Dedifferentiated amniotic fluid mesenchymal stem cell (primary cell): ENCODE data around the gene BEGAIN.

Experiments used
- DNase-seq: peaks from one replicate; pipeline ENCODE4 v3.0.0-alpha.2; 2016; ENCODE audit errors: extremely low spot score

The BEGAIN gene

GRCh38 chr14:100567877-100568163, 19.4 kb downstream of the BEGAIN start:
- no peak for DNase-seq

DNA sequence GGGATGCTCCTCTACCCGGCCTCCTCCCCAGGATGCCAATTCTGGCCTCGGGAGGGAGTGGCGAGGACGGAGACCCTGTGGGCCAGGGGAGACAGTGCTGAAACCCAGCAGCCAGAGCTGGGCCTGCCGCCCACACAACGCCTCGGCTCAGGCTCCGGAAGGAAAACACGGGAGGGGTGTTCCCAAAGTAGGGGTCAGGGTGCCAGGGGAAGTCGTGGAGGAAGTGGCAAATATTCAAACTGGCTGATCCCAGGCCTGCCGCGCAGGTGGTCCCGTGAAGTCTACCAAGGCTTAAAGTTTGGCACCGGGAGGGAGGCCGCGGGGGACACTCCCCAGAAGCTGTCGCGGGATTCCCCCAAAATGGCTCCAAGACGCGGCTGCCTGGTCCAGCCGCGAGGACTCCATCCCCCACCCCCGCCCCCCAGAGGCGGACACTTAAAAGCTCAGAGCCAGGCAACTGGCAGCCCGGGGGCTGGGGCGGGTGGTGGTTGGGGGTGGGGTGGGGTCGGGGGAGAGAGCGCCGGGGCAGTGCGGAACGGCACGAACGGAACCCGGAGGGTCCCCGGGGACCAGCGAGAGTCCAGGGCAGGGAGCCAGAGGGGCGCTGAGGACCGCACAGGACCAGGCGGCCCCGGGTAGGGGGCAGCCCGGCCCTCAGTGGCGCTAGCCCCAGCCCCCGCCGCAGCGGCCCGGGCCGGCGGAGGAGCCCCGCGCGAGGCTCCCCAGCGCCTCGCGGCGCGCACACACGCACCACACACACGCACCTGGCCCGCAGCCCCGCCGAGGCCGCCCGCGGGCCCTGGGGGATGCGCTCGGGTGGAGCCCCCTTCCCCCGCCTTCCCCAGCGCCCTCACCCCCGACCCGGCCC, 20.0 kb downstream of the BEGAIN start:
- DNase-seq, result no peak

- DNase-seq, result no peak
Observed at GRCh38 chr14:100566586-100566985, 20.6 kb downstream of the BEGAIN start.

DNA sequence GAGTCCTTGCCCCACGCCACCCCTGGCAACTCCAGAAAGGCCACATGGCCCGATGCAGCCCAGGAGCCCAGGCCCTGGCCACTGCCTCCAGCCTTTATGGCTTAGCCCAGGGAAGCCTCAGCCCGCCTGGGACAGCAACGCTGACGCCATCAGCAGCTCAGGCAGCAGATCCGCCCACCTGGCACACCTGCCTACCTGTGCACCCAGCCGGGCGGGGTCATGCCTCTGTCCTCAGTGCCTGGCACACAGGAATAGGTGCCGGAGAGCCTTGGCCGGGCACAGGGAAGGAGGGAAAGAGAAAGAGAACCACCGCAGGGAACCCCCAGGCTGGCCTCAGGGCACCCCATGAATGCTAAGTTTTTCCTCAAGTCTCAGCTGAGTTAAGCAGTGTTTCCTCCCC, 21.1 kb downstream of the BEGAIN start:
- no peak for DNase-seq

GRCh38 chr14:100565650-100566049, 21.6 kb downstream of the BEGAIN start:
- DNase-seq, result no peak

DNA sequence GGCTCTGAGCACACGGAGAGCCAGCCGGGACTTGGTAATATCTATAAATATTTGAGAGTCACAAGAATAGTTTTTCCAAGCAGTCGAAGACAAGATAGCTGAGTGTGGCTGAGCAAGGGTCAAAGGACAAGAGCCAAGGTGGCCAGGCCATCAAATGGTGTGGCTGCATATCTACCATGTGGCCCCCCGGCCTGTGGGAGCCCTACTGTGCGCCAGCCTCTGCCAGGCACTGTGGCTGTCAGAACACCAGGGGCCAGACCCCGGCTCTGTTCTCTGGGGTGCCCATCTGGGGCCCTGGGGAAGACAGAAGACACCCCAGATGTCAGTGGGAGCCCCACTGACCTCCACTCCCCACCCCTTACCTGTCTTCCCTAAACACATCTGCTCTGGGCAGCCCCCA, 22.7 kb downstream of the BEGAIN start:
- no peak for DNase-seq

DNA sequence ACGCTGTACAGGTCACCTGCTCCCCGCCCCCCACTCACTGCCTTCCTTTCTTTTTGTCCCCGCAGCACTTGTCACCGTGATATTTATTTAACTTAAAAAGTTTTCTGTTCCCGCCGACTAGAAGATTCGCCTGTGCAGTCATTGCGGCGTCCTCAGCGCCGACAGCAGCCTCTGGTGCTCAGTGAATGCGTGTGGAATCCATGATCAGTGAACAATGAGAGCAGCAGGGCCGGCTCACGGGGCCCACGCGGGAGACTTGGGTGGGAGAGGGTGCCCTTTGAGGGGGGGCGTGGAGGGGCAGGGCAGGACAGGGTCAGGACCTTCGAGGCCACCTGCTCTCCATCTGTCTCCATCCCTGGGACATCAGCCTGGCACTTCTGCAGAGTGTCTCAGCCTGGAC, 24.5 kb downstream of the BEGAIN start:
- DNase-seq, result no peak

DNA sequence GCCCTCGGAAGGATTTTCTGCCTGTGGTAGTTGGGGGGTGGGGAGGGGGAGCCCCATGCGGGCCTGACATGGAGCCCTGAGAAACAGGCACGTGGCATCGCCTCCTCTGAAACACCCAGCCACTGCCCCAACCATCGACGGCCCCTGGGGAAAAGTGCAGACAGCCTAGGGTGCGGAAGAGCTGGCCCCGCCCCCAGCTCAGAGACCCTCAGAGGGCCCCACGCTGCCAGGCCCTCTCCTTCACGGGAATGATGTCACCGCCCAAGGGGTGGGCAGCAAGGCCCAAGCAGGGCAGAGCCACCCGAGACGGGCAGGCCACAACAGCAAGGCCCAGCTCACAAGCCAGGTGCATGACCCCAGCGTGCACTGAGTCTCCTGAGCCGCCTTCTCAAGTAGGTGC, 26.2 kb downstream of the BEGAIN start:
- no peak for DNase-seq

- DNase-seq, result no peak
Observed at GRCh38 chr14:100560471-100560870, 26.7 kb downstream of the BEGAIN start.

DNA sequence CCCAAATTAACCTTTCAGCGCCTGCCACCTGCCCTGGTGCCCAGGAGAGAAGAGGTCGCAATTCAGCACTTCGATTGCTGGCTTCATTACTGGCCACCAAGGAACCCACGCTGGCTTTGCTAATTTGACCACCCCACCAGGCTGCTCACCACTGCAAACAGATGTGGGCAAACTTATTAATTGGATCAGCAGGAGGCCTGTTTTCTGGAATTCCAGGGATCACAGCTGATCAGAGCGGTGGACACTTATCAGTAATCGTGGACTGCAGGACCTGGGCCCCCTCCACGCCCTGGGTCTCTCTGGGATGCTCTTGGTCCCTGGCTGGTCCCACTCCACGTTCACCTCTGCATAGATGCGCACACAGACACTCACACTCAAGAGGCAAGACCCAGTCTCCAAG, 27.8 kb downstream of the BEGAIN start:
- no peak for DNase-seq

- no peak for DNase-seq
Observed at GRCh38 chr14:100558966-100559365, 28.3 kb downstream of the BEGAIN start.

DNA sequence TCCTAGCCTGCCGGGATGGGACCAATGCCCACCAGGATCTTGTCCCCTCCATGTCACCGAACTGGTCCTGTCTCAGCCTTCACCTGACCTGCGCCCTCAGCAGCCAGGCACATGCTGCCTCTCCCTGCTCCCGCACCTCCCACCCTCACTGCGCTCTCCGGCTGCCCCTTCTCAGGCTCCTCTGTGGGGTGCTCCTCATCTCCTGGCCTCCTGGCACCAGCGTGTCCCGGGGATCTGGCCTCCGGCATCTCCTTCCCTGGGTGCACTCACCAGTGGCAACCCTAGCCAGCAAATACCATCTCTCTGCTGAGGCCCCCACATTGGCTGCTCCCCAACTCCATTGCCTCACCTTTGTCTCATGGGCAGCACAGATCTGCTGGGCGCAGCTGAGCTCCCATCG, 29.0 kb downstream of the BEGAIN start:
- no peak for DNase-seq

DNA sequence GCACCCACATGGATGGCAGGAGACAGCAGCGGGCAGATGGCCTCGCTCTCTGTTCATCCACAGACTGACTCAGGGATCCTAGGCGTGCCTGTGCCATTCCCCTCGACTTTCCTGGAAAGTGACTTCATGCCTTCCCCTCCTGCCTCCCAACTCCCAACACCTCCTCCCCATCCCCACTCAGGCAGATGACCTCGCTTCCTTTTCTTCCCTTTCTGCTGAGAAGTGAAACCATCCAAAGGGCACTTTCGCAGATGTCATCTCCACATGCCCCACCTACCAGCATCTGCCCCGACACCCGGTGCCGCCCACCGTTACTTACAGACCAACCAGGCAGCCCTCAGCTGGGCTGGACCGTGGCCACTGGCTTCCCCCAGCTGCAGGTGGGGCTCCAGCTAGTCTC, 29.6 kb downstream of the BEGAIN start:
- DNase-seq, result no peak

- no peak for DNase-seq
Observed at GRCh38 chr14:100556936-100557505, 30.2 kb downstream of the BEGAIN start.

DNA sequence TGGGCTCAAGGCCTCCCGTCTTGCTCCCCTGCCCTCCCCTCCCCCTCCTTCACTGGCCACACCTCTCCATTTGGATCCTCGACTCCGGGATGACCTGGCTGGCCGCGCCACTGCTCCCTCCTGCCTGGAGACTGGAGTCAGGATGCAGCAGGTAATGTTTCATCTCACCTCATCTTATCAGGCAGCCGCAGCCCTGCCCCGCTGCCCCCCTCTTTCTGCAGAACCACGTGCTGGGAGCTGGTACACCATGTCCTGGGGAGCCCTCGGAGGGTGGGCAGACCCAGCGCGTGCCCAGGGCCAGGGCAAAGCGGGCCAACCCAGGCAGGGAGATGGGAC, 31.1 kb downstream of the BEGAIN start:
- no peak for DNase-seq

DNA sequence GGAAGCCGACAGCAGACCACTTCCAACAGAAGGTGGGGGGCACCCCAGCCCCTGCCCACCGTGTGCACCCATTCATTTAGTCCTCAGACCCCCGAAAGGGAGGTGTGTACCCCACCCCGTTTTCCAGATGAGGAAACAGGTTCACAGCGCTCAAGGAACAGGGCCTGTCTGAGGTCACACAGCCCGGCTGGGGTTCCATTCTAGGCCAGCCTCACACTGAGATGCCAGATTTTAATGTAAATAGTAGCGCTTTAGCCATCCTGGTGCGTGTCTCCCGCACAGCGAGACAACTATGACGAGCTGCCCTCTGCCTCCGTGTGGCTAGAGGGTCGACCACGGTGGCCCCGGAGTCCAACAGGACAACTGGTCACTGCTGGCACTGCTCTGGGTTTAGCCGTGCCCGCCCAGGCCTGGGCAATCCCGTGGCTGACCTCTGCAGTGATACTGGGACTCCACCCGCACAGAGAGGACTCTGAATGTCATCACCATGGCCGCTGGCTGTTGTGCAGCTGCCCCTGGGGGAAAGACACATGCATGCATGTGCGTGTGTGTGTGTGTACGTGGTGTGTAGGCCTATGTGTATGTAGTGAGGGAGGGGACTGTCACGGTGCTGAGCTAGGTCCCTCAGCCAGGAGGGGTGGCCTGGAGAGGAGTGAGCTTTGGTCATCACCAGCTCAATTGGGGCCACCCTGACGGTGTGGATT, 31.6 kb downstream of the BEGAIN start:
- no peak for DNase-seq

- no peak for DNase-seq
Observed at GRCh38 chr14:100554696-100555320, 32.4 kb downstream of the BEGAIN start.

DNA sequence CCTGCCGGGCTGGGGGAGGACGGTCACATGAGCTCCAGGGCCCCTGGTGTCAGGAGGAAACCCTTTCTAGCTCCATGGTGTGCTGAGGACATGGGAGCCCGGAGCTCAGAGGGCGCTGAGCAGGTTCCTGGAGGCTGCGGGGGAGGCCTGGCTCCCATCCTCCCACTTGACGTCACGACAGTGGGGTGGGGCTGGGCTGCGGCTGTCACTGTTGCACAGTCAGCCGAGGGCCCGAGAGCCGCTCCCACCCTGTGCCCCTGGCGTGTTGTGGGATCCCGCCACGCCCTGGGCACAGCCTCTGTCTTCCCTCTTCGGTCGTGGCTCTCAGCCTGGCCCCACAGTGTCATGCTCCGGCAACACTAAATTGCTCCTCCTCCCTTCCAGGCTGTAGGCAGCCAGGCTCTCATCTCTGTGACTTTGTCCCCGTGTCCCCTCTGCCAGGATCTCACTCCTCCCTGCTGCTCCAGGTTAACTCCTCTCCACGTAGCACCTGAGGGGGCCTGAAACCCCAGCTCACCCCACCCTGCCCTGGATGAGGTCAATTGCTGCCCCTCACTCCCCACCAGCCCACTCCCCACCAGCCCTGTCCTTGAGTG, 33.0 kb downstream of the BEGAIN start:
- no peak for DNase-seq

DNA sequence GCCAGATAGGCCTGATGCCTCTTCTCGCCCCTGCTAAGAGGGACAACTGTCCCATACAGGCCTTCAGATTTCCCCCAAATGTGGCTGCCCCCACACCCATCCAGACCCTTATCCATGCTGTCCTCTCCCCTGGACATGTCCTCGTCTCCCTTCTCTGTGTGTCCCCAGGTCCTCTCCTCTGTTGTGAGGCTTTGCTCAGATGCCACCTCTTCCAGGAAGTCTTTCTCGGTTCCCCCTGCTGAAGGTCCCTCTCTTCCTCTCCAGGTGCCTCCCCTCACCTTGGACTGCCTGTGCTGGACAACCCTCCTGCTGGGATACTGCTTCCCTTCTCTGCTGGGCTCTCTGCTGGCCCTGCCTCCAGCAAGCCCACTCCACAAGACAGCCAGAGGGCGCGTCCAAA, 33.7 kb downstream of the BEGAIN start:
- DNase-seq, result no peak

- DNase-seq, result no peak
Observed at GRCh38 chr14:100552524-100553125, 34.6 kb downstream of the BEGAIN start.

- DNase-seq, result no peak
Observed at GRCh38 chr14:100551056-100551455, 36.2 kb downstream of the BEGAIN start.
